HL-60/S4 treated with phorbol 12-myristate 13-acetate at 8.2 ng/mL for 4 days and 3 days (cell line): ENCODE measurements around the gene FBRSL1.

Source experiments
- in situ Hi-C: fragments of 300-500 bp; cut with MboI; formaldehyde crosslinking; loops from 2 replicates; pipeline ENCODE4 v1.15.0; 2022; ENCODE audit warnings: low sequenced_read_pairs

The FBRSL1 gene

GRCh38 chr12:132522592-132523380 is 32.8 kb downstream of the FBRSL1 start:
- in situ Hi-C loops, result no loop called here

GRCh38 chr12:132523576-132524331 is 33.8 kb downstream of the FBRSL1 start:
- in situ Hi-C loops, result no loop called here

- in situ Hi-C loops, result no loop called here
Observed at GRCh38 chr12:132524405-132524804, 34.5 kb downstream of the FBRSL1 start.

- in situ Hi-C loops, result loop anchor here (25.0 kb wide), 1 partner anchor 113 kb away; no protein-coding TSS in a partner anchor
Observed at GRCh38 chr12:132525011-132525832, 35.3 kb downstream of the FBRSL1 start.

- in situ Hi-C loops, result loop anchor here (25.0 kb wide), 1 partner anchor 114 kb away; no protein-coding TSS in a partner anchor
Observed at GRCh38 chr12:132525833-132526455, 36.0 kb downstream of the FBRSL1 start.

- in situ Hi-C loops, result loop anchor here (25.0 kb wide), 1 partner anchor 115 kb away; no protein-coding TSS in a partner anchor
Observed at GRCh38 chr12:132527186-132527882, 37.4 kb downstream of the FBRSL1 start.

- in situ Hi-C loops, result loop anchor here (25.0 kb wide), 1 partner anchor 116 kb away; no protein-coding TSS in a partner anchor
Observed at GRCh38 chr12:132527883-132528264, 37.9 kb downstream of the FBRSL1 start.

GRCh38 chr12:132528564-132529106 is 38.7 kb downstream of the FBRSL1 start:
- in situ Hi-C loops, result loop anchor here (25.0 kb wide), 1 partner anchor 116 kb away; no protein-coding TSS in a partner anchor

- in situ Hi-C loops, result loop anchor here (25.0 kb wide), 1 partner anchor 117 kb away; no protein-coding TSS in a partner anchor
Observed at GRCh38 chr12:132529156-132529839, 39.3 kb downstream of the FBRSL1 start.

GRCh38 chr12:132529906-132530305 is 40.0 kb downstream of the FBRSL1 start:
- in situ Hi-C loops, result loop anchor here (25.0 kb wide), 1 partner anchor 118 kb away; no protein-coding TSS in a partner anchor

GRCh38 chr12:132530447-132530846 is 40.5 kb downstream of the FBRSL1 start:
- in situ Hi-C loops, result loop anchor here (25.0 kb wide), 1 partner anchor 118 kb away; no protein-coding TSS in a partner anchor

GRCh38 chr12:132530851-132531250 is 40.9 kb downstream of the FBRSL1 start:
- in situ Hi-C loops, result loop anchor here (25.0 kb wide), 1 partner anchor 119 kb away; no protein-coding TSS in a partner anchor

GRCh38 chr12:132532711-132533583 is 43.0 kb downstream of the FBRSL1 start:
- in situ Hi-C loops, result loop anchor here (25.0 kb wide), 1 partner anchor 121 kb away; no protein-coding TSS in a partner anchor

GRCh38 chr12:132533584-132533958 is 43.6 kb downstream of the FBRSL1 start:
- in situ Hi-C loops, result loop anchor here (25.0 kb wide), 1 partner anchor 121 kb away; no protein-coding TSS in a partner anchor

- in situ Hi-C loops, result loop anchor here (25.0 kb wide), 1 partner anchor 122 kb away; no protein-coding TSS in a partner anchor
Observed at GRCh38 chr12:132534076-132534475, 44.1 kb downstream of the FBRSL1 start.

GRCh38 chr12:132535019-132535418 is 45.1 kb downstream of the FBRSL1 start:
- in situ Hi-C loops, result loop anchor here (25.0 kb wide), 1 partner anchor 123 kb away; no protein-coding TSS in a partner anchor
